ENCODE measurements around the gene ANKRD35. TPM values are rescaled to one million over a fixed set of nuclear protein-coding genes. Genes with fewer than 3 reads are reported as not detected.
A peak's percentile ranks its signal among the peaks of the same experiment; 100 is the strongest.

ANKRD35 gene
- total and polyA plus RNA-seq, 9 of the 15 experiments (the other 6 are each of a cell fraction or from before 2014, with no cell fraction given) = 0.07 to 0.14 (median 0.07) TPM; not detected in 5

DNA sequence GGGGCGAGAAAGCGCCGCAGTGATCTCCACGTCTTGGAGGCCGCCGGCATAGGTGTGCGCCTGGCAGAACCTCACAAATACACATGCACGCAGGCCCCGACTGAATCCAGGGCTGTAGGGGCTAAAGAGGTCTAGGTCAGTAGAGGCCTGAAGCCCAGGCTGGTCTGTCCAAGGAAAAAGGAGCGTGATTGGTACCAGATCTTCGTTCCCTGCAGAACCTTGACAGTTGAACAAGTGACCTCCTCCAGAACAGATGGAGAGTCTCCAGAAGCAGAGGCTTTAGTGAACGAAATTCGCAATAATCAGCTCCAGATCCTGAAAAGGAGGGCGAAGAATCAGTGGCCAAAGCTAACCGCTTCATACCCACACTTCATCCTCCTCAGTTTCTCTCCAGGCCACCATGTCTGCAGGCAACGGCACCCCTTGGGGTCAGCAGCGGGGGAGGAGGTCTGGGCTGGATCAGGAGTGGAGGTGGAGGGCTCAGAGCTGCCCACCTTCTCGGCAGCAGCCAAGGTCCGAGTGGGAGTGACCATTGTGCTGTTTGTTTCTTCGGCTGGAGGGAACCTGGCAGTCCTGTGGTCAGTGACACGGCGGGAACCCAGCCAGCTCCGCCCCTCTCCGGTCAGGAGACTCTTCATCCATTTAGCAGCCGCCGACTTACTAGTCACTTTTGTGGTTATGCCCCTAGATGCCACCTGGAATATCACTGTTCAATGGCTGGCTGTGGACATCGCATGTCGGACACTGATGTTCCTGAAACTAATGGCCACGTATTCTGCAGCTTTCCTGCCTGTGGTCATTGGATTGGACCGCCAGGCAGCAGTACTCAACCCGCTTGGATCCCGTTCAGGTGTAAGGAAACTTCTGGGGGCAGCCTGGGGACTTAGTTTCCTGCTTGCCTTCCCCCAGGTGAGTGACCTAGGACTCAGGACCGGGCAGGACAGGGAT, 33.6 kb upstream of the ANKRD35 start (continued):
- TF ChIP-seq MECOM (CRISPR knock-in tag; IDR thresholded peaks at IDR 0.05) = no peak
- no peak for TF ChIP-seq DIDO1 (tag; IDR thresholded peaks at IDR 0.05; ENCODE audit: low read depth)
- no peak for TF ChIP-seq ZNF232 (CRISPR knock-in tag; IDR thresholded peaks at IDR 0.05)
- peak; percentile 35 for TF ChIP-seq KDM5B (IDR thresholded peaks at IDR 0.05; ENCODE audit: insufficient replicate concordance, low read depth, low read length)
- TF ChIP-seq CTBP1 (IDR thresholded peaks at IDR 0.05; ENCODE audit: borderline replicate concordance) = no peak; the same call in 1 of the 2 replicates
- no peak for TF ChIP-seq BRF1 (IDR thresholded peaks at IDR 0.05; ENCODE audit: borderline replicate concordance, extremely low read depth, insufficient read length)
- no peak for TF ChIP-seq ZBTB17 (CRISPR knock-in tag; IDR thresholded peaks at IDR 0.05)
- TF ChIP-seq CC2D1A (IDR thresholded peaks at IDR 0.05) = no peak
- TF ChIP-seq TEAD1 (CRISPR knock-in tag; IDR thresholded peaks at IDR 0.05) = no peak
- no peak for TF ChIP-seq NCOA2 (IDR thresholded peaks at IDR 0.05; ENCODE audit: partially characterized antibody in 2 of 2)
- no peak for TF ChIP-seq EWSR1 (IDR thresholded peaks at IDR 0.05; ENCODE audit: borderline replicate concordance, low read depth, partially characterized antibody)
- TF ChIP-seq E2F3 (CRISPR knock-in tag; IDR thresholded peaks at IDR 0.05) = no peak
- no peak for TF ChIP-seq JUN (IDR thresholded peaks at IDR 0.05; ENCODE audit: borderline replicate concordance, low read depth, low read length)
- TF ChIP-seq JUN (CRISPR knock-in tag; IDR thresholded peaks at IDR 0.05; ENCODE audit: borderline replicate concordance) = peak; percentile 47; the same call in 1 of the 2 replicates
- no peak for TF ChIP-seq TAF7 (tag; IDR thresholded peaks at IDR 0.05)
- TF ChIP-seq, protein P1, sequence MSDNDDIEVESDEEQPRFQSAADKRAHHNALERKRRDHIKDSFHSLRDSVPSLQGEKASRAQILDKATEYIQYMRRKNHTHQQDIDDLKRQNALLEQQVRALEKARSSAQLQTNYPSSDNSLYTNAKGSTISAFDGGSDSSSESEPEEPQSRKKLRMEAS (CRISPR knock-in tag; IDR thresholded peaks at IDR 0.05) = 0 out of 2 replicates have a peak, but pooled peaks have one; percentile 17
- TF ChIP-seq, protein P2, sequence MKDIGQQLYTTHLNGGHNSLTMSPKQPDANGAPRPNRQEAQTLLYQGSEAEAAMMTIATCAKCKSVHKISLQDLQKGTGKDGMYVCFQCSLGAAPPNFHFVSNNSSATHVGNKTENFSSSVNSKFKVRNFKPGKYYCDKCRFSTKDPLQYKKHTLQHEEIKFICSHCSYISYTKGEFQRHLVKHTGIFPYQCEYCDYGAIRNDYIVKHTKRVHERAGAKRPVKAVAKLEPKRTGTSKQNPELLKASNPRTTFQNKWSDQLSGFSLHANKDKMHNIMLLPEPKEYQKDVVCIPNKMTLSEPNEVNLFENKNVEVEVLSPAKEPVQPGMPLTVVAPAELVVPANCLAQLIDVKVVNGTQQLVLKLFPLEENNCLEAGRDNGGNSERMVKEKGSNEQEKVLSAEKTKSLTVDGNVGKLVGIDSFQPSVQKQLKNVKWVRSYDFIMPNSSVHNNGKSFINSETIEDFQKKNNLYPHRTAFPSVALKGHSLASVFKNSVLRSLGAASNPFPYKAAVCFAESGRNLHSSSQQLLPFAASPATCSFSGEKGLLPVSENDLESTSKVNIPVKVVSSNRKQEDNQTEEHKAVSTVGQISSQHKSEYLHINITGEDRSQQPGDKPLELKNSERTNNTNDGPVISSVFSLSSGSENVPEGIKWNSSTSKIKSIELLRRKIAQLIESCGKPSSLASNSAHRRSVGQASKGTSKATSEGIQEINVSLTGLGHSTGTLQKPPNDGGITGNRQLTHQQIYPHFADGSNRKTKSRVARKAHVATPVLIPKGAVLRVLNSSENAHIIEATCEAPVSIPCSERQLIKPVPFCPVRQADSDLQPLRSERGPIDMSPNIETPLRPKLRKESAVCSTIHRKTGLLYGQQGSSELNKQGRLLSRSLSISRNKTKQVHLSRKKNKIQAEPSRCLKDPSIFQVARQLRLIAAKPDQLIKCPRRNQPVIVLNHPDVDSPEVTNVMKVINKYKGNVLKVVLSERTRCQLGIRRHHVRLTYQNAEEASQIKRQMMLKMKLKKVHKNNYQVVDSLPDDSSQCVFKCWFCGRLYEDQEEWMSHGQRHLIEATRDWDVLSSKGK (CRISPR knock-in tag; IDR thresholded peaks at IDR 0.05) = no peak
- no peak for TF ChIP-seq GTF2F1 (IDR thresholded peaks at IDR 0.05; ENCODE audit: low read depth, low read length)
- TF ChIP-seq, protein P3, sequence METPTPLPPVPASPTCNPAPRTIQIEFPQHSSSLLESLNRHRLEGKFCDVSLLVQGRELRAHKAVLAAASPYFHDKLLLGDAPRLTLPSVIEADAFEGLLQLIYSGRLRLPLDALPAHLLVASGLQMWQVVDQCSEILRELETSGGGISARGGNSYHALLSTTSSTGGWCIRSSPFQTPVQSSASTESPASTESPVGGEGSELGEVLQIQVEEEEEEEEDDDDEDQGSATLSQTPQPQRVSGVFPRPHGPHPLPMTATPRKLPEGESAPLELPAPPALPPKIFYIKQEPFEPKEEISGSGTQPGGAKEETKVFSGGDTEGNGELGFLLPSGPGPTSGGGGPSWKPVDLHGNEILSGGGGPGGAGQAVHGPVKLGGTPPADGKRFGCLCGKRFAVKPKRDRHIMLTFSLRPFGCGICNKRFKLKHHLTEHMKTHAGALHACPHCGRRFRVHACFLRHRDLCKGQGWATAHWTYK (CRISPR knock-in tag; IDR thresholded peaks at IDR 0.05) = no peak
- TF ChIP-seq NFIC (IDR thresholded peaks at IDR 0.05) = no peak
- TF ChIP-seq TAF1 (IDR thresholded peaks at IDR 0.05; ENCODE audit: control insufficient read depth, extremely low read depth, insufficient read depth, low read length, severe bottlenecking) = peak; percentile 22
